Uterus (tissue), 4 donors: ENCODE data around the gene CUBN. TPM values are rescaled to one million over a fixed set of nuclear protein-coding genes. Genes with fewer than 3 reads are reported as not detected.

Source experiments
- DNase-seq, 2 donors: peaks; one replicate each; pipeline ENCODE4 v3.0.0-alpha.2; 2019 to 2020
- H3K27ac ChIP-seq, 2 donors: fragments of 200-600 bp; sonication (generic); 1 replicate in 1 of 2; 2 replicates in 1 of 2; pipeline ENCODE4 v1.5.1; 2016 to 2018
- H3K27me3 ChIP-seq, 2 donors: fragments of 200-600 bp; sonication (generic); one replicate each; pipeline ENCODE4 v1.5.1; 2018 to 2019; ENCODE audit warnings: control low read depth in 1 of 2
- H3K36me3 ChIP-seq, 2 donors: fragments of 200-600 bp; sonication (generic); one replicate each; pipeline ENCODE4 v1.5.1; 2019; ENCODE audit warnings: control low read depth in 1 of 2
- H3K4me1 ChIP-seq, 2 donors: fragments of 200-600 bp; sonication (generic); one replicate each; pipeline ENCODE4 v1.5.1; 2018 to 2019; ENCODE audit warnings: control low read depth in 1 of 2
- H3K4me3 ChIP-seq, 2 donors: fragments of 200-600 bp; sonication (generic); 1 replicate in 1 of 2; 2 replicates in 1 of 2; pipeline ENCODE4 v1.5.1; 2018 to 2019; ENCODE audit warnings: mild to moderate bottlenecking in 1 of 2
- H3K9me3 ChIP-seq, 2 donors: fragments of 200-600 bp; sonication (generic); one replicate each; pipeline ENCODE4 v1.5.1; 2019; ENCODE audit warnings: control low read depth in 1 of 2
- POLR2A ChIP-seq, 2 donors: fragments of 450-650 bp; IDR thresholded peaks; one replicate each; pipeline ENCODE4 v1.6.1; 2016; ENCODE audit warnings: antibody characterized with exemption in 2 of 2, mild to moderate bottlenecking in 1 of 2, moderate library complexity in 1 of 2
- intact Hi-C: fragments of 100-400 bp; cut with DNase I; formaldehyde crosslinking; loops from one replicate; pipeline ENCODE4 v1.15.1; 2023; ENCODE audit warnings: low total_unique reads
- total RNA-seq, 4 donors: library from RNA; depleted of rRNA in 3 of 4; stranded (reverse); fragments of >200 nt in 3 of 4; gene quantifications; one replicate each; pipeline versions ENCODE4 v1.1.0 to v1.2.4, GENCODE V29; 2014 to 2023
- TF ChIP-seq, protein P1 (sequence below), 4 experiments: fragments of 200-600 bp in 2 of 4; fragments of 450-650 bp in 2 of 4; sonication (generic) in 2 of 4; IDR thresholded peaks; one replicate each; pipeline ENCODE4 v1.5.1; 2016 to 2019; ENCODE audit warnings: antibody characterized with exemption in 4 of 4, mild to moderate bottlenecking in 2 of 4, moderate library complexity in 1 of 4
- donor health status: DM: yes; HTN: yes; CAD: no.

The CUBN gene
- total RNA-seq, 4 donors from 2014 or later = 3.5 to 9.5 (median 5.1) TPM

DNA sequence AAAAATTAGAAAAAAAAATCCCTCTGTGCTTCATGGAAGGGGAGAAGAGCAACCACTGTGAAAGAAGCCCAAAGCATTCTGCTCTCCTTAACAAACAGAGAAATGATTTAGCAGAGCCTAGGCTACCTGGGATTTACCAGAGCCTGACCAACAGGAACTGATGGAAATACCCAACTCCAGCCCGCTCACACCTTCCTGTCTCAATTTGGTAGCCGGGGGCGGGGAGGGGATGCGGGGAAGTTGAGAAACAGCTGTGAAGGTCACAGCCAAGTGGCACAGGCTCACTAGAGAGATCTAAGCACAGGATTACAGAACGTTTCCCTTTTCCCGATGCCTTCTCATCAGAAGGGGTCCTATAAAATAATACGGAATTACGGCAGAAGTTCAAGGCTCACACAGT is 330.0 kb downstream of the CUBN start:
- Histone ChIP-seq H3K27ac (no peak overlapping the region), H3K4me3 (no peak overlapping the region), H3K36me3 (no peaks in the 10 kb centered on the region), H3K4me1 (no peaks in the 10 kb centered on the region), H3K9me3 (no peaks in the 10 kb centered on the region), H3K27me3 (no peaks in the 10 kb centered on the region)
- intact Hi-C loops = no loop called here
- TF ChIP-seq, protein P1, sequence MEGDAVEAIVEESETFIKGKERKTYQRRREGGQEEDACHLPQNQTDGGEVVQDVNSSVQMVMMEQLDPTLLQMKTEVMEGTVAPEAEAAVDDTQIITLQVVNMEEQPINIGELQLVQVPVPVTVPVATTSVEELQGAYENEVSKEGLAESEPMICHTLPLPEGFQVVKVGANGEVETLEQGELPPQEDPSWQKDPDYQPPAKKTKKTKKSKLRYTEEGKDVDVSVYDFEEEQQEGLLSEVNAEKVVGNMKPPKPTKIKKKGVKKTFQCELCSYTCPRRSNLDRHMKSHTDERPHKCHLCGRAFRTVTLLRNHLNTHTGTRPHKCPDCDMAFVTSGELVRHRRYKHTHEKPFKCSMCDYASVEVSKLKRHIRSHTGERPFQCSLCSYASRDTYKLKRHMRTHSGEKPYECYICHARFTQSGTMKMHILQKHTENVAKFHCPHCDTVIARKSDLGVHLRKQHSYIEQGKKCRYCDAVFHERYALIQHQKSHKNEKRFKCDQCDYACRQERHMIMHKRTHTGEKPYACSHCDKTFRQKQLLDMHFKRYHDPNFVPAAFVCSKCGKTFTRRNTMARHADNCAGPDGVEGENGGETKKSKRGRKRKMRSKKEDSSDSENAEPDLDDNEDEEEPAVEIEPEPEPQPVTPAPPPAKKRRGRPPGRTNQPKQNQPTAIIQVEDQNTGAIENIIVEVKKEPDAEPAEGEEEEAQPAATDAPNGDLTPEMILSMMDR (IDR thresholded peaks at IDR 0.05) = no peak
- no peak for TF ChIP-seq POLR2A (IDR thresholded peaks at IDR 0.05)
- DNase-seq = no peak

DNA sequence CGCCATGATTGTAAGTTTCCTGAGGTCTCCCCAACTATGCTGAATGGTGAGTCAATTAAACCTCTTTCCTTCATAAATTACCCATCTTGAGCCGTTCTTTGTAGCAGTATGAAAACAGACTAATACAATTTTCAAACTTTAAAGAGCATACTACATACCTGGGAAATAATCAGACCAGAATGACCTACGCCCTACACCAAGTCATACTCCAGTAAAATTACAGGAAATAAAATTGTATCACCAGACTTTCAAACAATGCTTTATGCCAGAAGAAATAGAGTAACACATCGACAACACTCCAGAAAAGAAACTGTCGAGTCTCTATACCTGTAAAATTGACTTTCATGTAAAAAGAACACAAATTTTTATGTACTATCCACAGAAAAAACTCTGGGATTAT is 331.0 kb downstream of the CUBN start:
- no peaks in the 10 kb centered on the region for H3K36me3 ChIP-seq
- TF ChIP-seq POLR2A (IDR thresholded peaks at IDR 0.05) = no peak
- TF ChIP-seq, protein P1 (IDR thresholded peaks at IDR 0.05) = no peak
- no peaks in the 10 kb centered on the region for H3K9me3 ChIP-seq
- no peak for DNase-seq
- H3K4me3 ChIP-seq = no peak overlapping the region
- no peaks in the 10 kb centered on the region for H3K4me1 ChIP-seq
- no peaks in the 10 kb centered on the region for H3K27me3 ChIP-seq
- intact Hi-C loops = no loop called here
- H3K27ac ChIP-seq = no peak overlapping the region

DNA sequence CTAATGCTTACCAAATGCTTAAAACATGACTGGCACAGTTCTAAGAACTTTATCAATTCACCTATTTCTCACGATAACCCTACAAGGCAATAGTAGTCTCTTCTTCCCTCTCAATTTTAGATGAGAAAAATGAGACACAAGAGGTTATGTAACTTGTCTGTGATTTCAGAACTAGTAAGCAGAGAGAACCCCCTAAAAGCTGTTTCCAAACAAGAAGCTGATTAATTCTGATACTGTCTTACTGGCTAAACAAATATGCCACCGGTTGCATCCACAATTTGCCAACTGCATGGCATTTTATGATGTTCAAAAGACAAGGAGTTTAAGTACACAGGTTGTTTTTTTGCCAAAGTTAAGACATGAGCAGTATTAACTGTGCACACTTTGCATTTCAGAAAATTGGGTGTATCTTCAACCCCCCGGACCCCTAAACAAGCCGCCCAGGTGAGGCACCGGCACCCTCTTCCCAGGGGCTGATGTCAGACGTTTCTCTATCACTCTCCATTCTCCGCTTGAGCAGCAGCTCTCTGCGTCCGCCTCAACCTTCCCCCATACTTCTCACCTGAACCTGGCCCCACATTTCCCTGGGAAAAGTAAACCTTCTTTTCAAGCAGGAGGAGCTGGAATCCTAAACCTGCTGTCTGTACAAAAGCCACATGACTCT is 334.1 kb downstream of the CUBN start:
- TF ChIP-seq POLR2A (IDR thresholded peaks at IDR 0.05) = no peak
- TF ChIP-seq, protein P1 (IDR thresholded peaks at IDR 0.05) = no peak
- intact Hi-C loops = no loop called here
- H3K27me3 ChIP-seq = no peaks in the 10 kb centered on the region
- H3K4me1 ChIP-seq = no peaks in the 10 kb centered on the region
- no peaks in the 10 kb centered on the region for H3K9me3 ChIP-seq
- no peaks in the 10 kb centered on the region for H3K36me3 ChIP-seq
- no peak overlapping the region for H3K27ac ChIP-seq
- no peak overlapping the region for H3K4me3 ChIP-seq
- DNase-seq = no peak

DNA sequence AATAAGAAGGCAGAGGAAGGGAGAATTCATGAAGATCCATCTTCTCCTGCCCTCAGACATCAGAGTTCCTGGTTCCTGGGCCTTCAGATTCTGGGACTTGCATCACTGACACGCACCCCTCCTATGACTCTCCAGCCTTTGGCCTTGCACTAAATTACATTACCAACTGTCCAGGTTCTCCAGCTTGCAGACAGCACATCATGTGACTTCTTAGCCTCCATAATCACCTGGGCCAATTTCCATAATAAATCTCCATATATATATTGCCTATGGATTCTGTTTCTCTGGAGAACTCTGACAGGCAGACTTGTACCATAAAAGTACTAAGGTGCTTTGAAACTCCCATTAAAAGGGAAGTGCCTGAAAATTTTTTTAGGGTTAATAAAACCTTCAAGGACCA is 335.6 kb downstream of the CUBN start:
- no peaks in the 10 kb centered on the region for H3K36me3 ChIP-seq
- TF ChIP-seq, protein P1 (IDR thresholded peaks at IDR 0.05) = no peak
- no peak for TF ChIP-seq POLR2A (IDR thresholded peaks at IDR 0.05)
- no peak overlapping the region for H3K27ac ChIP-seq
- no peaks in the 10 kb centered on the region for H3K9me3 ChIP-seq
- H3K4me1 ChIP-seq = no peaks in the 10 kb centered on the region
- H3K27me3 ChIP-seq = no peaks in the 10 kb centered on the region
- DNase-seq = no peak
- no peak overlapping the region for H3K4me3 ChIP-seq
- intact Hi-C loops = no loop called here

DNA sequence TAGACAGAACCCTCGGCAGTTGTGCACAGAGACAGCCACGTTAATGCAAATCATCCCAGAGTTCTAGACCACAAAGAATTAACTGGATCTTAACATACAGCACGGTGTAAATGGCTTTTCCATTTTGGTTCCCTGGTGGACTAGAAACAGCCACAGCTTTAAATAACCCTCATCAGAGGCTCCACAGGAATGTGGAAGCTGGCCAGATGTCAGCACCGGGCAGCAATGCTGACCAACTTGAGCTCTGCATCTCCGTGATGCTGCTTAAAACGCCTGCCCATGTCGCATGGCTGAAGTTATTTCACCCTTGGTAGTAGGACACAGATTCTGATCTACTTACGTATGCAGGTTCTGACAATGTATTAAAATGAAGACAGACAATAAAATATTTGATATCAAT is 336.9 kb downstream of the CUBN start:
- TF ChIP-seq POLR2A (IDR thresholded peaks at IDR 0.05) = no peak
- TF ChIP-seq, protein P1 (IDR thresholded peaks at IDR 0.05) = no peak
- no peak overlapping the region for H3K4me3 ChIP-seq
- H3K27ac ChIP-seq = no peak overlapping the region
- intact Hi-C loops = no loop called here
- no peaks in the 10 kb centered on the region for H3K27me3 ChIP-seq
- H3K36me3 ChIP-seq = no peaks in the 10 kb centered on the region
- DNase-seq = no peak
- H3K9me3 ChIP-seq = no peaks in the 10 kb centered on the region
- no peaks in the 10 kb centered on the region for H3K4me1 ChIP-seq
